Heart right ventricle (tissue), 16 donors: ENCODE results near the gene KCNQ1. TPM values are rescaled to one million over a fixed set of nuclear protein-coding genes. Genes with fewer than 3 reads are reported as not detected.

Experiments used
- ATAC-seq, 8 donors: fragments of 200-7000 bp; cut with Tn5 transposase; one replicate each; pipeline ENCODE4 v1.9.1; 2020; ENCODE audit warnings: mild to moderate bottlenecking in 8 of 8, moderate library complexity in 8 of 8, moderate number of reproducible peaks in 1 of 8
- DNase-seq, 2 donors: peaks; one replicate each; pipeline ENCODE4 v3.0.0-alpha.2; 2020
- H3K27ac ChIP-seq, 10 donors: fragments of 200-600 bp; sonication (generic) in 2 of 10; one replicate each; pipeline versions ENCODE4 v1.5.0 to v1.8.0; 2020 to 2022; ENCODE audit warnings: mild to moderate bottlenecking in 3 of 10
- H3K27me3 ChIP-seq, 7 donors: fragments of 200-600 bp; one replicate each; pipeline ENCODE4 v1.8.0; 2021 to 2022; ENCODE audit warnings: mild to moderate bottlenecking in 2 of 7
- H3K36me3 ChIP-seq, 9 donors: fragments of 200-600 bp; sonication (generic) in 1 of 9; one replicate each; pipeline versions ENCODE4 v1.5.0 to v1.8.0; 2020 to 2022; ENCODE audit warnings: mild to moderate bottlenecking in 2 of 9
- H3K4me1 ChIP-seq, 9 donors: fragments of 200-600 bp; sonication (generic) in 1 of 9; one replicate each; pipeline versions ENCODE4 v1.5.0 to v1.8.0; 2020 to 2022; ENCODE audit warnings: mild to moderate bottlenecking in 4 of 9
- H3K4me3 ChIP-seq, 10 donors: fragments of 200-600 bp; sonication (generic) in 2 of 10; one replicate each; pipeline versions ENCODE4 v1.5.0 to v1.8.0; 2020 to 2022; ENCODE audit warnings: mild to moderate bottlenecking in 7 of 10, moderate library complexity in 2 of 10
- H3K9me3 ChIP-seq, 11 donors: fragments of 200-600 bp in 10 of 11; sonication (generic) in 2 of 11; one replicate each; pipeline versions ENCODE4 v1.5.0 to v1.8.0; 2013 to 2022; ENCODE audit warnings: mild to moderate bottlenecking in 2 of 11, control low read depth in 1 of 11, moderate library complexity in 1 of 11
- WGBS, 2 donors: extraction: QIAGEN DNeasy Blood & Tissue Kit; methylation state at CpG; one replicate each; pipeline ENCODE4 v1.1.7; 2013; ENCODE audit warnings: inconsistent platforms in 1 of 2; 5-methylcytosine and 5-hydroxymethylcytosine counted together
- intact Hi-C, 10 donors: fragments of 100-400 bp; cut with DNase I; formaldehyde crosslinking; loops; one replicate each; pipeline versions ENCODE4 v1.11.1 to v1.14.2; 2022
- polyA plus RNA-seq, 2 donors: library from polyadenylated mRNA; stranded (reverse); fragments of 200-250 nt; gene quantifications; one replicate each; pipeline ENCODE4 v1.2.3, GENCODE V29; 2013
- total RNA-seq, 10 donors: library from RNA; stranded (reverse); fragmentation: NEBNext Ultra II Directional in 3 of 10; extraction: Animal tissue kit (Norgen Biotek cat#: 25700) in 3 of 10; gene quantifications; one replicate each; pipeline versions ENCODE4 v1.2.1 to v1.2.4, GENCODE V29; 2021 to 2023
- TF ChIP-seq, protein P1 (sequence below), 9 donors: fragments of 200-600 bp; sonication (generic) in 2 of 9; IDR thresholded peaks; one replicate each; pipeline versions ENCODE4 v1.5.0 to v1.8.0; 2021 to 2022; ENCODE audit warnings: antibody characterized with exemption in 9 of 9, mild to moderate bottlenecking in 5 of 9, moderate library complexity in 1 of 9
- donor health status: Arrhythmogenic right ventricular cardiomyopathy.
- donor health status: ischemic (EF 13 %, LVEDD 7.1; RV severe dilation, severe dysfunction).
- donor health status: healthy with polysubstance abuse.
- donor health status: DM: no; HTN: yes; CAD: no.
- donor health status: DM: no; HTN: no; CAD: no.
- donor health status: ischemic (EF 25% LVEDD 6.9; RV normal size, moderate dysfunction).
- donor health status: ischemic (EF 25% LVEDD 5.7; RV mildly dilated, moderate dysfunction).
- donor health status: healthy.
- donor health status: DM: yes; HTN: yes; CAD: no.
- donor health status: Ischemic cardiomyopathy.
- donor health status: ischemic (EF 35%, LVEDD 5.7; RV mildly dilated, moderate dysfunction).
- donor health status: nonischemic (EF 11% LVEDD 7.7; RV severe dilation, severe dysfunction).
- donor health status: DM: yes; HTN: yes; CAD: no.
- donor health status: PGD.
- donor health status: ischemic (EF 29% LVEDD 5.4; RV normal size, mild dysfunction).
- donor health status: nonischemic (EF 23%, LVEDD 6.1; RV moderate dilation, normal function).

The KCNQ1 gene
- total and polyA plus RNA-seq, 12 donors = 19.9 to 48.2 (median 33.7) TPM

DNA sequence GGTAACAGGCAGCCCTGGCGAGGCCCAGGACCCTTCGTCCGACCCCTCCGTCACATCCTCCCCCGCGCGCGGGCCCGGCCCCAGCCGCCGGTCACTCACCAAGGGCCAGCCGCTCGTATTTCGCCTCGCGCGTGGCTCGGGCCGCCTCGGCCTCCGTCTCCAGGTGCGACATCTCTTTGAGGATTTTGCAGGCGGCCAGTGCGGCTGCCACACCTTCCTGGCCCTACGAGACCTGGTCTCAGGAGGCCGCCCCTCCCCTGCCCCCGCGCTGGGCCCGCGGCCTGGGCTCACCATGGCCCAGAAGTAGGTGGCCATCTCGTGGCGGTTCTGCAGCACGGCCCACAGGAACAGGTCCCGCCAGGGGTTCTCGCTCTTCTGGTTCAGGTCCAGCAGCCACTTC, 30.2 kb upstream of the KCNQ1 start:
- H3K4me1 ChIP-seq = peaks cover 0 to 1% (median 0%) of the 10 kb centered on the region in 9 donors
- intact Hi-C loops = loop anchor here in 2 of 10 donors (5.0 kb wide), 1 partner anchor 107 kb away; no protein-coding TSS in a partner anchor

DNA sequence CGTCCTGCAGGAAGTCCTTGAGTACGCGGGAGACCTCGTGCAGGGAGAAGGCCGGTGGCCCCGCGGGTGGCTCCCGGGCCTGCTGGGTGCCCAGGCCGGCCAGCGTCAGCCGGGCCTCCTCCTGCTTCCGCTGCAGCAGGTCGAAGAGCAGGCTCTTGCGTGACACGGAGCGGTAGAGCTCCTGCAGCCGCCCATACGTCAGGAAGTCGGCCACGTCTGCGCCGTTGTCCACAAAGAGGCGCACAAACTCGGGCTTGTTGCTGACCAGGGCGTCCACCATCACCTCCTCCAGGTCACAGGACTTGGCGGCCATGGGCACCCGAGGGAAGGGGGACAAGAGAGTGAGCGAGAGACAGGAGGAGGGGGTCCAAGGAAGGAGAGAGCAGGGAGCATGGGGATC, 29.6 kb upstream of the KCNQ1 start:
- H3K9me3 ChIP-seq = no peaks in the 10 kb centered on the region
- no peaks in the 10 kb centered on the region for H3K36me3 ChIP-seq
- intact Hi-C loops = loop anchor here in 1 of 10 donors (5.0 kb wide), 1 partner anchor 108 kb away; no protein-coding TSS in a partner anchor
- 85 to 88% methylated on average over 28 of the region's 28 CpGs for WGBS, 2 donors
- ATAC-seq = no peak
- no peak overlapping the region for H3K4me3 ChIP-seq
- H3K27me3 ChIP-seq = no peaks in the 10 kb centered on the region
- H3K4me1 ChIP-seq = peaks cover 0 to 7% (median 3%) of the 10 kb centered on the region in 9 donors
- H3K27ac ChIP-seq = no peak overlapping the region
- DNase-seq = peak in 1 of 2 donors; percentile 6
- TF ChIP-seq, protein P1, sequence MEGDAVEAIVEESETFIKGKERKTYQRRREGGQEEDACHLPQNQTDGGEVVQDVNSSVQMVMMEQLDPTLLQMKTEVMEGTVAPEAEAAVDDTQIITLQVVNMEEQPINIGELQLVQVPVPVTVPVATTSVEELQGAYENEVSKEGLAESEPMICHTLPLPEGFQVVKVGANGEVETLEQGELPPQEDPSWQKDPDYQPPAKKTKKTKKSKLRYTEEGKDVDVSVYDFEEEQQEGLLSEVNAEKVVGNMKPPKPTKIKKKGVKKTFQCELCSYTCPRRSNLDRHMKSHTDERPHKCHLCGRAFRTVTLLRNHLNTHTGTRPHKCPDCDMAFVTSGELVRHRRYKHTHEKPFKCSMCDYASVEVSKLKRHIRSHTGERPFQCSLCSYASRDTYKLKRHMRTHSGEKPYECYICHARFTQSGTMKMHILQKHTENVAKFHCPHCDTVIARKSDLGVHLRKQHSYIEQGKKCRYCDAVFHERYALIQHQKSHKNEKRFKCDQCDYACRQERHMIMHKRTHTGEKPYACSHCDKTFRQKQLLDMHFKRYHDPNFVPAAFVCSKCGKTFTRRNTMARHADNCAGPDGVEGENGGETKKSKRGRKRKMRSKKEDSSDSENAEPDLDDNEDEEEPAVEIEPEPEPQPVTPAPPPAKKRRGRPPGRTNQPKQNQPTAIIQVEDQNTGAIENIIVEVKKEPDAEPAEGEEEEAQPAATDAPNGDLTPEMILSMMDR (IDR thresholded peaks at IDR 0.05) = no peak

More for the DNA sequence above, 30.2 kb upstream of the KCNQ1 start:
- no peaks in the 10 kb centered on the region for H3K27me3 ChIP-seq
- no peaks in the 10 kb centered on the region for H3K9me3 ChIP-seq
- H3K36me3 ChIP-seq = no peaks in the 10 kb centered on the region
- H3K4me3 ChIP-seq = no peak overlapping the region
- ATAC-seq (no peak), DNase-seq (no peak)
- TF ChIP-seq, protein P1 (IDR thresholded peaks at IDR 0.05) = no peak
- WGBS, 2 donors = 88 to 93% methylated on average over 29 to 35 of the region's 35 CpGs
- H3K27ac ChIP-seq = no peak overlapping the region

DNA sequence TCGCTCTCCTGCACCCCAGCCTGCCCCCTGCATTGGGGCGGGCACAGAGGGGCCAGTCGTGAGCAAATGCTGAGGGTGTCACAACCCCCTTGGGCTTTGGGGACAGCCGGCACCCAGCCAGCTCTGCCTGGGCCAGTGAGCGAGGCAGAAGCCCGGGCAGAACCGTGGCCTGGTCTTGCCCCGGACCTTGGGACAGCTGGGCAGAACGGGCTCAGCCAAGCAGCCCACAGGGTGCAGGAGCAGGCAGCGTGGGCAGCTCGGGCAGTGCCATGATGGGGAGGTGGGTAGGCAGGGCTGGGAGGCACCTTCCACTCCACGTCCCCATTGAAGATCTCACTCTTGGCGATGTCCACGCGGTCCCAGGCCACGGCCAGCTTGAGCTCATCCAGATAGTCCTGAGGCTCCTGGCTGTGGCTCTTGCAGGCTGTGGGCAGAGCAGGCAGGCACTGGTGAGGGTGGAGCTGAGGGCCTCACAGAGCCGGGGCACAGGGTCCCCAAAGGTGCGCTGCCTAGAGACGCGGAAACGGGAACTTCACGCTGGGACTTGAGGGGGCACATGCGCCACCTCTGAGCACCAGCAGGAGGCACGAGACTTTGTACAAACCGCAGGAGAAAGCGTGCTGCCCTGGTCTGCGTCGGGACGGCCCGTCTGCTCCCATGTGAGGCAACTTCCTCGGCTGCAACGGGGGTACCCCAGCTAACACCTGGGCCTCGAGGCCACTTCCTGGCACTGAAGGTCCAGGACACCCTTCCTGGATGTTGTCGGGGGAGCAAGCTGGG, 29.0 kb upstream of the KCNQ1 start:
- DNase-seq (peak in 1 of 2 donors; percentile 9), ATAC-seq (no peak)
- Histone ChIP-seq H3K27me3 (peaks cover 0 to under 1% (median under 1%) of the 10 kb centered on the region in 7 donors), H3K27ac (no peak overlapping the region), H3K4me1 (peaks cover 0 to 13% (median 7%) of the 10 kb centered on the region in 9 donors), H3K4me3 (no peak overlapping the region), H3K9me3 (no peaks in the 10 kb centered on the region), H3K36me3 (no peaks in the 10 kb centered on the region)
- intact Hi-C loops = loop anchor here in 1 of 10 donors (5.0 kb wide), 1 partner anchor 108 kb away; no protein-coding TSS in a partner anchor
- 79 to 87% methylated on average over 34 of the region's 34 CpGs for WGBS, 2 donors
- TF ChIP-seq, protein P1 (IDR thresholded peaks at IDR 0.05) = no peak

DNA sequence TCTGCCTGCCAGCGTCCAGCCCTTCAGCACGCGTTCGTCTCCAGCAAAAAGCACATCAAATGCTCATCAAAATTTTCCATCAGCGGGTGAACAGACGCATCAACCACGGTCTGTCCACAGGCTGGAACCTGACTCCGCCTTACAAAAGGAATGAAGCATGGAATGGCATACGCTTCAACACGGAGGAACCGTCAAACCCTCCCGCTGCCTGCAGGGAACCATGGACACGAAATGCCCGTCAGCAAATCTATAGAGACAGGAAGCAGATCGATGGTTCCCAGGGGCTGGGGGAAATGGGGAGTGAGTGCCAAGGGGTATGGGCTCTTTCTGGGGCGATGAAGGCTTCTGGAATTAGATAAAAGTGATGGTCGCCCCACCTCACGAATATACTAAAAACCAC, 28.0 kb upstream of the KCNQ1 start:
- ATAC-seq (no peak), DNase-seq (no peak)
- Histone ChIP-seq H3K27me3 (peaks cover 0 to 10% (median 6%) of the 10 kb centered on the region in 7 donors), H3K4me3 (no peak overlapping the region), H3K4me1 (peaks cover 0 to 15% (median 9%) of the 10 kb centered on the region in 9 donors), H3K27ac (no peak overlapping the region), H3K9me3 (no peaks in the 10 kb centered on the region), H3K36me3 (no peaks in the 10 kb centered on the region)
- TF ChIP-seq, protein P1 (IDR thresholded peaks at IDR 0.05) = no peak
- 77% methylated on average over 18 of the region's 18 CpGs for WGBS, 2 donors
- intact Hi-C loops = loop anchor here in 1 of 10 donors (5.0 kb wide), 1 partner anchor 109 kb away; no protein-coding TSS in a partner anchor
